OCI-M1 (cell line): ENCODE results near the gene WNT5B.
"Not testable (repeated sequence)": the region's sequence is repeated elsewhere in the genome, so short reads cannot be mapped to it uniquely, and the experiment has no call there.

ENCODE experiments used
- DNase-seq: peaks from one replicate; lab custom pipeline; 2025; lab: John Stamatoyannopoulos, UW

WNT5B gene

DNA sequence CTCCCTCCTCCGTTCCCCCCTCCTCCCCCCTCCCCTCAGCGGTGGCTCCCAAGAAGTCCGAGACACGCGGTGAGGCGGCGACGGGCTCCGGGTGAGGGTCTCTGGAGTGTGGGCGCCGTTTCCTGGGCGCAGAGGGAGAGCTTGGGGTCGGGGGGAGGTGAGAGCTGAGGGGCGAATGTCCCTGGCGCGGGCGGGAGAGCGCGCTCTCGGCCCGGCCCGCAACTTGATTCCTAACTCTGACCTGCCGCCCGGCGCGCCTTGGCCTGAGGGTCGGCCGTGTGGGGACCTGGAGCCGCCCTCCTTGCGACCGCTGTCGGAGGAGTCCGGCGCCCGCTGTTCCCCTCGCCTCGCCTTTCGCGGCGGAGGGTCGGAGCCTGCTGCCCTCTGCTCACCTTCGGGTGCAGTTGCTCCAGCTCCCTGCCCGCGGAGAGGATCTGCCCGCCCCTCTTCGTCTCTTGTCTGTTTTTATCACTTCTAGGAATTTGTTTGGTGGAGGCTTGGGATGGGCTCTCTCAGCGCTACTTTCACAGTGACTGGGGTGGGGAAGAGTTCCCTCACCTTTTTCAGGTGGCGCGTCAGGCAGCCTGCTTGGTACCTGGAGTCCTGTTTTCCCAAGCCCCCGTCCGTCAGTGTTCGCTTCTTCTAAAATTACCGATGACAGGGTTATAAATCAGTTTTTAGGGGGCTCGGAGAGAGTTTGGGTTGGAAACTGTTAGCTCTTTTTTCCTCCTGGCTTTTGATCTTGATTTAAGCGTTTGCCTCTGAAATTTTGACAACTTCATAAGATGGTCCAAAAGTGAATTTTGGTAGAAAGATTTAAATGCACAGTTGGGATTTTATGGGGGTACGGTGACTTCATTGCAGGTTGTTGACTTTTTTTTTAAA, 62.3 kb downstream of the WNT5B start:
- peak; percentile 79 for DNase-seq

DNA sequence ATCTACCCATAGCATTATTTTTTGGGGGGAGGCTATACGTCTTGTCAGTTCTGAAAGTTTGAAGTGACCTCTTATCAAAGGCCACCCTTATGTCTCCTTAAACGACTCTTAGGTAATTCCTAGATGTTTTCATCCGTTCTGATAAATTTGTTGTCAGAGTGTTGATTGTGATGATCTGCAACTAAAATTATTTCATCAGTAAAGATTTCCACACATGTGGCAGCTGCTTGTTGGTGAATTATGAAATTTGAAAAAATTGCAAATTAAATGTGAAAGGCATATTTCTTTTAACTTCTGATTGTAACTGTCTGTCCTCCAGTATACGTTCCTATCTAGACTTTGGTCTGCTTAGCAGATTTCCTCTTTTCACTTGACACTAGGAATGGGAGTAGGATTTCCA, 63.2 kb downstream of the WNT5B start:
- DNase-seq: peak; percentile 69

DNA sequence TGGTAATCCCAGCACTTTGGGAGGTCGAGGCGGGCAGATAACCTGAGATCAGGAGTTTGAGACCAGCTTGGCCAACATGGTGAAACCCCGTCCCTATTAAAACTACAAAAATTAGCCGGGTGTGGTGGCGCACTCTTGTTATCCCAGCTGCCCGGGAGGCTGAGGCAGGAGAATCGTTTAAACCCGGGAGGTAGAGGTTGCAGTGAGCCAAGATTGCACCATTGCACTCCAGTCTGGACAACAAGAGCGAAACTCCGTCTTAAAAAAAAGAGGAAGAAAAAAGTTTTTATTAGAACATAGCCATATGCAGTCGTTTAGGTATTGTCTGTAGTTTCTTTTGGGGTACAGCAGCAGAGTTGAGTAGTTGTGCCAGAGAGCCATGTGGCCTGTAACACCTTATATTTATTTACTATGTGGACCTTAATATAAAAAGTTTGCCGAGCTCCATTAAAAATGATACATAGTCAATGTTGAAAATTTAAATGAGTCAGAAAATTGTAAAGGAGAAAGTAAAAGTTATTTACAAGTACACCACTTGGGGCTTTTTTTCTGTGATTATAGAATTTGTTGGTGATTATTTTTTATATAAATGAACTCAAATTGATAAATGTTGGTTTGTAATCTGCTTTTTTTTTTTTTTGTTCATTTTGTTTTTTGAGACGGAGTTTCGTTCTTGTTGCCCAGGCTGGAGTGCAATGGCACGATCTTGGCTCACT, 64.0 kb downstream of the WNT5B start:
- peak; percentile 67 for DNase-seq

DNA sequence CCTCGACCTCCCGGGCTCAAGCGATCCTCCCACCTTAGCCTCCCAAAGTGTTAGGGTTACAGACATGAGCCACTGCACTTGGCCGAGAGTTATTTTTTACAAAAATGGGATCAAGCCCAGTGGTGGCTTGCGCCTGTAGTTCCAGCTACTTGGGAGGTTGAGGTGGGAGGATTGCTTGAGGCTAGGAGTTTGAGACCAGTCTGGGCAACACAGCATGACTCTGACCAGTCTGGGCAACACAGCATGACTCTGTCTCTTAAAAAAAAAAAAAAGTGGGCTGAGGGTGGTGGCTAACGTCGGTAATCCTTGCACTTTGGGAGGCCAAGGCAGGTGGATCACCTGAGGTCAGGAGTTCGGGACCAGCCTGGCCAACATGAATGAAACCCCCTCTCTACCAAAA, 66.1 kb downstream of the WNT5B start:
- DNase-seq: not testable (repeated sequence)

DNA sequence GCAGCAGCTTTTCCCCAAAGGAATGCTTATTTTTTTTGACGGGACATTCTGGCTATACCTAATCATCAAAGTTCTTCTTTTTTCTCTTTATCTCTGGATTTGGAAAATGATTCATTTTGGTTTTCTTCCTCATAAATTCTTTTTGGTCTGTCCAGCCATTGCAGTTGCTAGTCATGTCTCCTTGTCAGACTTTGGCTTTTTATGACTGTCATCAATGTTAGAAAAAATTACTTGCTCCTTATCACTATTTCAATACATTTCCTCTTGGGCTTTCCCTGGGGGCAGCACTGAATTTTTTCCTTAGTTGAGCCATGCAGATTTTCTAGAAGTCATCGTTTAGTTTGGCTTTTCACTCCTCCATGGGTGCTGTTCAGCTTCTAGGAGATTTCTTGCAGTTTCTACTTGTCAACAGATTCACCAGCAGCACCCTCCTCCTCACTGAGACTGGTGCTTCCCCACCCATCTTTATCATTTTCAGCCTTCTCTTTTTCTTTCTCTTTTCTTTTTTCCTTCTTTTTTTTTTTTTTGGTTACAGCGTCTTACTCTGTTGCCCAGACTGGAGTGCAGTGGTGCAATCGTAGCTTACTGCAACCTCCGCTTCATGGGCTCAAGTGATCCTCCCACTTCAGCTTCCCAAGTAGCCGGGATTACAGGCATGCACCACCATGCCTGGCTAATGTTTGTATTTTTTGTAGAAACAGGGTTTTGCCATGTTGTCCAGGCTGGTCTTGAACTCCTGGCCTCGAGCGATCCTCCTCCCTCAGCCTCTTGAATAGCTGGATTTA, 67.0 kb downstream of the WNT5B start:
- peak; percentile 26 for DNase-seq

DNA sequence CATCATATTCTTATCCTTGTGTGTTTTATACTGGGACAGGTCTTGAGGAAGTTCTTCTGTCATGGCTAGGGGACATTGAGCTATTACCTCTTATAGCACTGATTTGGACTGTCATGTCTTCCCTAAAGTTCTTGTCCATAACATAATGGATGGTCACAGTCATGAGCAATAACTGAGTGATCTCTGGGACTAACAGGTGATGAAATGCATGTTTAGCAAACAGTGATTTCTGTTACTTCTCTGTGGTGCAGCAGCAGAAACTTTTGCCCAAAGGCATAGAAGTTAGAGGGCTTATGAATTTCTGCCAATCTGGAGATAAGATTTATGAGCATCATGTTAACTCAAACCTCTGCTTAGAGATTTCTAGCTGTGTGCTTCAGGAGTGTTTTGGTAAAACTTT, 67.8 kb downstream of the WNT5B start:
- DNase-seq: no peak
